NCI-H1436 (cell line): ENCODE results near the gene RHAG.
"Not testable (repeated sequence)": the region's sequence is repeated elsewhere in the genome, so short reads cannot be mapped to it uniquely, and the experiment has no call there.

ENCODE experiments used
- DNase-seq: peaks from one replicate; lab custom pipeline; 2025; lab: John Stamatoyannopoulos, UW

Gene RHAG

DNA sequence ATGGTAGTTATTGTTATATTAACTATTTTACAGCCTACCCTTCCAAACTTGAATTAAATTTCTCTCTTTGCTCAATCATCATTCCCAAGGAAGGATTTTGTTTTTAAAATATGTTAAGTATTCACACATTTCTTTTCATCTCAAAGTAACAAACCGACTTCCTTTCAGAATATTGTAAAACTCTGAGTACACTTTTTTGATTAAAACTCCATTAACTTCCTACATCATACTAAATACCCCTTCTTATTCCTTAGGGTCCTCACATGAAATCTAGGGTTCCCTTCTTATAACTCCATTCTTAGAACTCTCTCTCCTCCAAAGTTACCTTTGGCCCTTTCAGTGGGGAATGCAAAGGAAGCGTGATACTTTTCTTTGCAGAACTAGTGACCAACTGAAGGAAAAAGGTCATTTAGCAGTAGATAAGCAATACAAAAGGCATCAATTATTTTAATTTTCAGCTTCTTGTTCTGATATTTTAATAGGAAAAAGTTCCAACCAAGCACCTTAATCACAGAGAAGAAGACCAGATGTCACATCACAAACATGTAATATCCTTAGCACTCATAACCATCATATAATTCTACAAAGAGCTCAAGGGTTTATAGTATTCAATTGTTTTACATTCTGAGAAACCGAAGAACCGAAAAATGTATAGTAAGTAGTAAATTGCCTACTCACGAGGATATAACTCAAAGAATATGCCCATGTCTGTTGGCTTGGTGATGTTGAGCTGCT is 494 bp downstream of the RHAG start:
- DNase-seq = no peak

DNA sequence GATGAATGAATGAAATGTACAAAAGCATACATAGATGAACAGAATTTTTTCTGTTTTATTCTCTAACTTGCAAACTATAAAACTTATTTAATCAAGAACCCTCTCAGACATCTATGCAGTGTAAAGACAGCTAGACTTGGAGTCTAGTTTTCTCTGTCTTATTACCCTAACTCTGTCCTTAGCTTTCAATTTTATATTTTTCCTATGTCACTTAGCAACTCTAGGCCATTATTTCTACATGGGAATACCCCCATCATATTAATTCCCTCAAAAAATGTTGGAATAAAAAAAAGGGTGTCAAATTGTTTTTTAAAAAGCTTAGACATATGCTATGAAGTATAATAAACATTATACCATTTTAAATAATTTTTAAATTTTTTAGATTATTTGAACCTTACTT is 1.2 kb downstream of the RHAG start:
- no peak for DNase-seq

DNA sequence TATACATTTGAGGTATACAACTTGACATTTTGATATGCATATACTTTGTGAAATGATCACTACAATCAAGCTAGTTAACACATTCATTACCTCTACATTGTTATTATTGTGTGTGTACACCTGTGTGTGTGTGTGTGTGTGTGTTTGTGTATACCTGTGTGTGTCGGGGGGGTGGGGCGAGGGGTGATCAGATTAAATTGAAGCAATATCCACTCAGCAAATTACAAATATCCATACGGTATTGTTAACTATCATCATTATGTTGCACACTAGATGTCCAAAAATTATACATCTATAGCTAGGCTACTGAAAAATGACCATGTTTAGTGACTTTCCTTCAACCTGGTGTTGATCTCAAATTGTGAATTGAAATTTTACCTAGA is 1.8 kb downstream of the RHAG start:
- no peak for DNase-seq

DNA sequence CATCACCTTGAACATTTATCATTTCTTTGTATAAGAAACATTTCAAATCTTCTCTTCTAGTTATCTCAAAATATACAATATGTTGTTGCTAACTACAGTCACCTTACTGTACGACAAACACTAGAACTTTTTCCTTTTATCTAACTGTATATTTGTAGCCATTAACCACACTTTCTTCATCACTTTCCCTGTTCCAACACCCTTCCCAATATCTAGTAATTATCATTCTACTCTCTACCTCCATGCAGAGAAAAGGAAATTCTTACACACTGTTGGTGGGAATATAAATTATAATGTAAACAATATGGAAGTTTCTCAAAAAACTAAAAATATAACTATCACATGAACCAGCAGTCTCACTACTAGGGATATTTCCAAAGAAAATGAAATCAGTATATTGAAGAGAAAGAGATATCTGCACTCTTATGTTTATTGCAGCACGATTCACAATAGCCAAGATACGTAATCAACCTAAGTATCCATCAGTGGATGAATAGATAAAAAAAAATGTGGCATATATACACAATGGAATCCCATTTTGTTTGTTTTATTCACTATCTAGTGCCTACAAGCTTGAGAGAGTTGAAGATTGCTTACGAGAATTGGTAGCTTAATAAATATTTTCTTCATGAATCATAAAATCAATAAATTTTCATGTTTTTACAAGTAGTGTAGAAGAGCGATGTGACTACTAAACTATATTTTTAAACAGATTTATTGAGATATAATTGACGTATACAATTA is 2.4 kb downstream of the RHAG start:
- no peak for DNase-seq

DNA sequence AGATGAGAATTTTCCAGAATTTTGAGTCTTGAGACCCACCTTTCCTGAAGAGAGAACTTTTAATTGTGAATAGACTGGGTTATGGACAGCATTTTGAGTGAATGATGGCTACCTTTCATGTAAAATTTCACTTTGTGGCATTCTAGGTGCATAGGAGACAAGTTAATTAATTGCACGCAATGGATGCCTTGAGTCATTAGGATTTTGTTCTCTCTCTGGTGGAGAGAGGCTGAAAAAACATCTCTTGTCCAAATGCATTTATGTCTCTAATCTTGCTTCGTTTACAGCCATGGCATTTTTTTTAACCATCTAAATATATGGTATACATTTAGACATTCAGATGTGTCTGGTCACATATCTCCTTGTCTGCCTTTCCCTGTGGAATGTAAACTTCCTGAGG is 3.1 kb downstream of the RHAG start:
- no peak for DNase-seq

DNA sequence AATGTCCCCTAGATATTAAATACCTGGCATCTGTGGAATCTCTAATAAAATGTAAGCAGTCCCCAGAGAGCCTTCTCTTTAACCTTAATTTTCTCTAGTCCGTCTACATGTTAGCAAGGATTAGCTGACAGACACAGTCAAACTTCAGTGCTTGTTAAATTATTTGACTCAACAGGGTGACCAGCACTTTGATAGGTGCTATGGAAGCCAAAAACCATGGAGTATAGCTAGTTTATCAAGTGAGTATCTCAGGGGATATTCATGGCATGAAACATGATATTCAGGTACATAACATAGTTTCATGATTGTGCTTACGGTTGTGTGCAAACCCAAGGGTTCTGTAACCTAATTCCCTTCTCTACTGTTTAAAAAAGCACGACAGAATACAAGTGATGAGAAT is 3.9 kb downstream of the RHAG start:
- DNase-seq = no peak

DNA sequence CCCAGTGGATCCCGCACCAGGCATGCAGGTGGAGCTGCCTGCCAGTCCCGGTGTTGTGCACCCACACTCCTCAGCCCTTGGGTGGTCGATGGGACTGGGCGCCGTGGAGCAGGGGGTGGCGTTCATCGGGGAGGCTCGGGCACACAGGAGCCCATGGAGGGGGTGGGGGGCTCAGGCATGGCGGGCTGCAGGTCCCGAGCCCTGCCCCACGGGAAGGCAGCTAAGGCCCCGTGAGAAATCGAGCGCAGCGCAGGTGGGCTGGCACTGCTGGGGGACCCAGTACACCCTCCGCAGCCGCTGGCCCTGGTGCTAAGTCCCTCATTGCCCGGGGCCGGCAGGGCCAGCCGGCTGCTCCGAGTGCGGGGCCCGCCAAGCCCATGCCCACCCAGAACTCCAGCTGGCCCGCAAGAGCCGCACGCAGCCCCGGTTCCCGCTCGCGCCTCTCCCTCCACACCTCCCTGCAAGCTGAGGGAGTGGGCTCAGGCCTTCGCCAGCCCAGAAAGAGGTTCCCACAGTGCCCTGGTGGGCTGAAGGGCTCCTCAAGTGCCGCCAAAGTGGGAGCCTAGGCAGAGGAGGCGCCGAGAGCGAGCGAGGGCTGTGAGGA is 7.1 kb downstream of the RHAG start:
- not testable (repeated sequence) for DNase-seq

DNA sequence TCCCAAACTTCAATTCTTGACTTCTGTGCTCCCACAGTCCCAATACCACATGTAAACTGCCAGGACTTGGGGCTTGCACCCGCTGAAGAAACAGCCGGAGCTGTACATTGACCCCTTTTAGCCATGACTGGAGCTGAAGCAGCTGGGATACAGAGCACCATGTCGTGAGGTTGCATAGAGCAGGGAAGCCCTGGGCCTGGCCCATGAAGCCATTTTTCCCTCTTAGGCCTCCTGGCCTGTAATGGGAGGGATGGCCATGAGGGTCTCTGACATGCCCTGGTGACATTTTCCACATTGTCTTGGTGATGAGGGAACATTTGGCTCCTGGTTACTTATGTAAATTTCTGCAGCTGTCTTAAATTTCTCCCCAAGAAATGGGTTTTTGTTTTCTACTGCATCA is 9.8 kb downstream of the RHAG start:
- no peak for DNase-seq

DNA sequence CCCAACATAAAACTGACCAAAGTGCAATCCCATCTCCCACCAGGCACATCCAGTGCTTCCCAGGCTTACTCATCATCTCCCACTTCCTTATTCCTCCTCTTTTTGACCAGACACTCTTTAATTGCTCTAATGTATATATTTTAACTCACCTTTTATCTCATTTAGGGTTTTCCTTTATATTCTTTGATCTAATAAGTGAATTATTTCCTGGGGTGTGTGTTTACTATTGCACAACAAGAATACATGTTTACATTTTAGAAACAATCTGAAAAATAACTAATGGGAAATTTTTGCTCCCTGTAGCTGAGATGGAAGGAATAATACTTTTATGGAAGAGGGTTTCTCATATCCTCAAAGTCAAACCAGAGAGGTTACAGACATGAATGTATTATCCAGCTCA is 18.4 kb downstream of the RHAG start:
- no peak for DNase-seq

DNA sequence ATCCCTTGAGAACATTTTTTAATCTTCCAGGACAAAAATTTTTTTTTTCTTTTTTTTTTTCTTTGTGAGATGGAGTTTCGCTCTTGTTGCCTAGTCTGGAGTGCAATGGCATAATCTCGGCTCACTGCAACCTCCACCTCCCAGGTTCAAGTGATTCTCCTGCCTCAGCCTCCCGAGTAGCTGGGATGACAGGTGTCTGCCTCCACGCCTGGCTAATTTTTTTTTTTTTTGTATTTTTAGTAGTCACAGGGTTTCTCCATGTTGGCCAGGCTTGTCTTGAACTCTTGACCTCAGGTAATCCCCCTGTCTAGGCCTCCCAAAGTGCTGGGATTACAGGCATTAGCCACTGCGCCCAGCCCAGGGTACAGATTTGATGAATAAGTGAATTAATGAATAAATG is 22.5 kb downstream of the RHAG start:
- DNase-seq = not testable (repeated sequence)

DNA sequence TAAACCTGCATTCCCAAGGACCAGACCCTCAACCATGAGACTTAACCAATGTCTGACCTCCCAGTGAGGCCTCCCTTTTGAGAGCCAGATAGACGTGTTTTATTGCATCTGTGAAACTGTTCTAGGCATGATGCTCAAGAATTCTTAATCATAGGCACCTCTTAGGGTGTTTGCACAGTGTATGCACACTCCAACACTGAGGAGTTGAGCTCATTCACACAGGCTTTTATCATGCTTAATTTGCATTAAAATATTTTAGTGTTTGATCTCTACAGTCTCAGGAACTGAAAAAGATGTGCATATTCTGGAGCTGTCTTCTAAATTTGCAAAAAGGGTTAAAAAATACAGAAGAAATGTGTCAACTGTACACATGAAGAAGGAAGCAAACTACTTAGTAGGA is 27.4 kb downstream of the RHAG start:
- DNase-seq = no peak

DNA sequence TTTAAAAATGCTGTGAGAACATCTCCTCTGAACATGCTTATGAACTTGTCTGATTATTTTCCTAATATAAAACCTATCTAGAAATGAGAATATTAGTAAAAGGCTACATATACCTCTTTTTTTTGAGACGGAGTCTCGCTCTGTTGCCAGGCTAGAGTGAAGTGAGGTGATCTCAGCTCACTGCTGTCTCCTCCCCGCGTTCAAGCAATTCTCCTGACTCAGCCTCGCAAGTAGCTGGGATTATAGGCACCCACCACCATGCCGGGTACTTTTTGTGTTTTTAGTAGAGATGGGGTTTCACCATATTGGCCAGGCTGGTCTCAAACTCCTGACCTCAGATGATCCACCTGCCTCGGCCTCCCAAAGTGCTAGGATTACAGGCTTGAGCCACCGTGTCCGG is 28.4 kb downstream of the RHAG start:
- DNase-seq = not testable (repeated sequence)

DNA sequence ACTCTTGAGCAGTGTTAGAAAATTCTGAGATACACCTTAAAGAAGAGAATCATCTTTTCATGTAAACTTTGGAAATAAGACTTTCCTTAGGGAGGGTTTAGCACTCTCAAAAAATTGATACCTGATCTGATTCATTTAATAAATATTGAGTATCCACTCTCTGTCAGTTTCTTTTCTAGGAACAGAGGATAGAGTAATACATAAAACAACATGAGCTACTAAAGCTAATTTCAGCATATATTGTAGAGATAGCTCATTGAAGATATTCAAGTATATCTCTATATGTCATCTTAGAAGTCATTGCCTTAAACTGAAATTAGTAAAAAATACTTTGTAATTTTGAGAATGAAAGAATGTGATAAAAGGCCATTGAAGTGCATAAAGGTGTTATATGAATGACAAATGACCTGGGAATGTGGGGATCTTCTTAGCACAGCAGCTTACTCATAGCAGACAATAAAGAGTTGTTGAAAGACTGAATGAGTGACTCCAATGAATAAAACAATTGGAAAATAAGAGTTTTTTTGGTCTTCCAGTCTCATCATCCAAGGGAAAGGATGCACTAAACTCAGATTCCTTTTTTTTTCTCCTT is 29.2 kb downstream of the RHAG start:
- DNase-seq = no peak

DNA sequence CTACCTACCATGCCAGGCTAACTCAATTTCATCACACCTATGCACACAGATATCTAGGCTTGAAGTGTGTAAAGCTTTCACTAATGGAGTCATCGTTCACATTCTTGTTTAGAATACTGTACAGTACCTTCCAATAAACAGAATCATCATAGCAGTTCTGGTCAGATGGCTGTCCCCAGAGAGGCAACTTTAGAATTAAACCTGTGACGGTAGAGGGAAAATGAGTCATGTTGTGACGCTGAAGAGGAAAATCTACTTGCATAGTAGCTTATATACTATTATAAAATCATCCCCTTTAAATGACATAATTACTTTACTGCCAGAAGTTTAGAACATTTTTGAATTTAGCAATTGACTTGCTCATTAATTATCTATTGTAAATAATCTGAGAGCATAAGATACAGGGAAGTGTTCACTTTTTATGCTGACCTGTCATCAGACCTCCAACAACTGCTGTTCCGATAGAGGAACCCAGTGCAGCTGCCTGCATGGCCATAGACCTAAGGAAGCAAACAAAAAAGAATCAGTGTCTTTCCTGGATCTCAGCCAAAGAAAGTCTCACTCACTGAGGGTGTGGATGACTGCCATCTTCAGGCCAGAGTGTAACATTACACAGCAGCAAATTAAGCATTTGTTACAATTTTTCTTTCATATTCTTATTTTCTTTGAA is 29.8 kb downstream of the RHAG start:
- peak; percentile 90 for DNase-seq

DNA sequence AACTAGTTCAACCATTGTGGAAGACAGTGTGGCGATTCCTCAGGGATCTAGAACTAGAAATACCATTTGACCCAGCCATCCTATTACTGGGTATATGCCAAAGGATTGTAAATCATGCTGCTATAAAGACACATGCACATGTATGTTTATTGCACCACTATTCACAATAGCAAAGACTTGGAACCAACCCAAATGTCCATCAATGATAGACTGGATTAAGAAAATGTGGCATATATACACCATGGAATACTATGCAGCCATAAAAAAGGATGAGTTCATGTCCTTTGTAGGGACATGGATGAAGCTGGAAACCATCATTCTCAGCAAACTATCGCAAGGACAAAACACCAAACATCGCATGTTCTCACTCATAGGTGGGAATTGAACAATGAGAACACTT is 32.6 kb downstream of the RHAG start:
- not testable (repeated sequence) for DNase-seq

DNA sequence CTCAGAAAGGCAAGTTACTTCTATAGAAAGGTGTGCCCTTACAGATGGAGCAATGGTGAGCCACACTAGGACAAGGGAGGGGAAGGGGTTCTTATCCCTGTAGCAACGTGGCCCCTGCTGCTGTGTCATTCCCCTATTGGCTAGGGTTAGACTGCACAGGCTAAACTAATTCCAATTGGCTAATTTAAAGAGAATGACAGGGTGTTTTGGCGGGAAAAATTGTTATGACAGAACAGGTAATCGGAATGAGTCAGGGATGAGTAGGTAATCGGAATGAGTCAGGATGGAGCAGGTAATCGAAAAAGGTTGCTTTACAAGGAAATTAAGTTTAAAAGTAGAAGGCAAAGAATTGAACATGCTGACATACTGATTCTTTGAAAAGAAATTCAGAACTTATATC is 49.4 kb downstream of the RHAG start:
- DNase-seq = not testable (repeated sequence)

DNA sequence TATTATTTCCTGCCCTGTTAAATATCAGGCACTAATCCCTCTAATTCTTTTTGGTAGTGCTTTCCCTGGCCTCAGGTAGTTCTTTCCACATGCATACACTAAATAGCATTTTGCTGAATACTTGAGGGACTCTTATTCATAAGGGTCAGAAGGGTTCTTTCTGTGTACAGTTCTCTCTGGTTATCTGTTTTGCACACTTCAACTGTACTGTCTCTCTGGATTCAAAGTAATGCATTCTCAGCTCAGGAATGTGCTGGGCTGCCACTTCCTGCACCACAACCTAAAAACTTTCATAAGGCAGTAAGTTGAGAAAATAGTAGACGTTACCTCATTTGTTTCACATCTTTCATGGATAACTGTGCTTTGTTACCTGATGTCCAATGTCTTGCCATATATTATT is 54.1 kb downstream of the RHAG start:
- no peak for DNase-seq

DNA sequence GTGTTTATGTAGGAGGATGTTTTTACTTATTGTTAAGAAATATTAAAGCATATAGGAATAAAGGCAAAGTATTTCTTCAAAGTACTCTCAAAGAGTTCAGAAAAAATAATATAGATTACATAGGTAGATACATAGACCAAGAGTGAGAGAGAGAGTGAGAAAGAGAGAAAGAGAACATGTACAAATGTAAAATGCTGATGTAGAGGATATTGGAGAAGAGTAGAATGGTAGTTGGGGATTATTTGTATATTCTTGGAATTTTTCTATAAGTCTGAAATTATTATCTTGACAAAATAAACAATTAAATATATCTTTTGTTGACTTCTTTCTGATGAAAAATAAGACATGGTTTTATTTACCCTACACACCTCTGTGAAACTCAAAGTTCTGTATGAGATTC is 57.0 kb downstream of the RHAG start:
- no peak for DNase-seq

DNA sequence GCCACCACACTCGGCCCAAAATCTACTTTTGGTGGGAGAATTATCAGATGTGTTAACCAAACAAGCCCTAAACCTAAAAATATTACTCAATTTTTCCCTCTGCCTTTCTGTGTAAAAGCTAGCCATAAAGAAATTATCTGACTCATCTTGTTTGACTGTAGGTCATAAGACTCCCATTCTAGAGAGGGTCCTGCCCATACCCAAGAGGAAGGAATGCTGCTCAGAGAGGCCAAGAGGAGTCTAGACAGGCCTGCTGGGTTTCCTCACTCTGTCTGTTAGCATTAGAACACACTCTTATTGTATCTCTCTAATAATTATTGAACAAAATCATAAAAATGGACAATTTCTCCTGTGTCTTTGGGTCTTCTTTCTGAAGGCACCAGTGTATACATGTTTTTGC is 60.0 kb downstream of the RHAG start:
- DNase-seq = no peak

DNA sequence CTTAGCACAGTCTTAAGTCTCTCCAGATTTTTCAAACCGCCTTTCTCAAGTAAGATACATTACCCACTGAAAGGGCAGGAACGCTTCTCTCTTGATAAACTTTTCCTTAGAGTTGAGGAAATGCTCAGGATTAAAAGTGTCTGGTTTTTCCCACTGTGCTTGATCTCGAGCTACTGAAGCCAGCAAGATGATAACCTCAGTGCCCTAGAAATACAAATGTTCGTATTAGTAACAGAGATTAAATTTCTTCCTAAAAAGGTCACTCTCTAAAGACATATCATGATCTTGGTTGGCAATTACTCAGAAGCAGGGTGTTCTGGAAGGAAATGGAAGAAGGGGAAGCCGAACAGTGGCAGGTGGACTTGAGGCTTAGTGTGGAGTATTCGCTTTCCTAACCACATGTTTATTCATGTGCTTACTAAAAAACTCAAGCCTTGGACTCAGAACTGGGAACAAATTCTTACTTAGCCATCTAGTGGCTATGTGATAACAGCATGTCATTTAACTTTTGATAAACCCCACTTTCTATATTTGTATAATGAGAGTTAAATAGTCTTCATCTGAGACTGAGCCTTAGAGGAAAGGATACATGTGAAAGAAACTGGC is 66.1 kb downstream of the RHAG start:
- no peak for DNase-seq

DNA sequence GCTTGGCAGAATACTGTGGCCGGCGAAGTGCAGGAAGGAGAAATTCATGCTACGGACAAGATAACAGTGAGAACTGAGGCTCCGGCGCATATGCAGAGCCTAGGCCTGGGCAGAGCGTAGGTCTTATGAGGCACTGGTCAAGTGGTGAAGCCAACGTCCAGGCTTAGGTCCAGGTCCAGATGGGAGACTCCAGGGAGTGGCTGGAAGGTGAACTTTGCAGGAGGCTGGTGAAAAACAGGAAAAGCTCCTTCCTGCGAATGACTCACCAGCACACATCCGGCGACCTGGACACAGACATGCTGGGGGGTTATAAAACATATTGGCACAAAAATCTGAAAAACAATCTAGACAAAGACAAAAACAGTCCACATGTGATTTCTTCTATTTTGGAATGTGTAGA is 70.8 kb downstream of the RHAG start:
- DNase-seq = no peak

DNA sequence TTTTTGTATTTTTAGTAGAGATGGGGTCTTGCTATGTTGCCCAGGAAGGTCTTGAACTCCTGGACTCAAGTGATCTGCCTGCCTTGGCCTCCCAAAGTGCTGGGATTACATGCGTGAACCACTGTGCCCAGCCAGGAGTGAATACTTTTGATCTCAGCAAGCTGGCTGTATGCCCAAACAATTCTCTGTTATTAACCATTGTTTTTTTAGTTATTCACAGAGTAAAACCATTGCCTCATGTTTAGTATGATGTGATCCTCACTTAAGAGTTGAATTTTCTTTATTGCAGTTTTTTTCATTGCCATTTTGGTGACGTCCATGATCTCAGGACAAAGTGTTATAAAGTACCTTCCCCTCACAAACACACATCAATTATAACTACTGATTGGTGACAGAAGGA is 71.4 kb downstream of the RHAG start:
- no peak for DNase-seq
